ENCODE measurements around the gene KSR2. TPM values are rescaled to one million over a fixed set of nuclear protein-coding genes. Genes with fewer than 3 reads are reported as not detected.
"Not testable (repeated sequence)": the region's sequence is repeated elsewhere in the genome, so short reads cannot be mapped to it uniquely, and the experiment has no call there.

KSR2 gene
- total and polyA plus RNA-seq, 3 experiments from 2014 or later: 0.07 to 0.11 TPM; not detected in 1

- no peaks in the 10 kb centered on the region for H3K9me3 ChIP-seq (ENCODE audit: low read length)
- Mint-ChIP-seq H3K36me3 (no peaks in the 10 kb centered on the region), H3K4me3 (no peak overlapping the region), H3K4me1 (peaks cover 2 to 4% (median 3%) of the 10 kb centered on the region in 3 donors), H3K9me3 (peaks cover 0 to 6% (median 0%) of the 10 kb centered on the region in 5 donors), H3K27ac (peak overlapping the region in 1 of 8 donors; percentile 60), H3K27me3 (peaks cover 1 to 3% of the 10 kb centered on the region in 2 donors)
- no peak overlapping the region for H3K27ac ChIP-seq (ENCODE audit: low read depth, low read length)
- H3K36me3 ChIP-seq (ENCODE audit: insufficient read depth, low read length): no peaks in the 10 kb centered on the region
- H3K27me3 ChIP-seq (ENCODE audit: insufficient read depth, low read length, poor library complexity, severe bottlenecking): no peaks in the 10 kb centered on the region
- ChIA-PET POLR2A (no interaction called here), CTCF (interaction anchor here (1.0 to 2.9 kb wide), 9 partner anchors 8 to 26 kb away, joined by 3 to 9 read pairs (median 5); no protein-coding TSS in a partner anchor)
- DNase-seq: peak in 3 of 5 donors; percentile 12 to 18 (median 13)
- no peak overlapping the region for H3K4me3 ChIP-seq (ENCODE audit: low read length)
- no peaks in the 10 kb centered on the region for H3K4me1 ChIP-seq (ENCODE audit: insufficient read depth, low read length)
Measured at GRCh38 chr12:117857632-117858612, 110.9 kb downstream of the KSR2 start.

GRCh38 chr12:117857139-117857538 is 111.7 kb downstream of the KSR2 start:
- H3K27ac Mint-ChIP-seq; H3K36me3 Mint-ChIP-seq; H3K4me3 ChIP-seq (ENCODE audit: low read length); H3K27me3 Mint-ChIP-seq; H3K27ac ChIP-seq (ENCODE audit: low read depth, low read length); H3K9me3 Mint-ChIP-seq; H3K4me1 Mint-ChIP-seq; H3K4me1 ChIP-seq (ENCODE audit: insufficient read depth, low read length); DNase-seq; H3K4me3 Mint-ChIP-seq; H3K9me3 ChIP-seq (ENCODE audit: low read length); POLR2A ChIA-PET; H3K27me3 ChIP-seq (ENCODE audit: insufficient read depth, low read length, poor library complexity, severe bottlenecking); H3K36me3 ChIP-seq (ENCODE audit: insufficient read depth, low read length): not testable (repeated sequence)
- CTCF ChIA-PET: interaction anchor here (1.0 to 2.9 kb wide), 9 partner anchors 7 to 27 kb away, joined by 3 to 9 read pairs (median 5); no protein-coding TSS in a partner anchor

DNA sequence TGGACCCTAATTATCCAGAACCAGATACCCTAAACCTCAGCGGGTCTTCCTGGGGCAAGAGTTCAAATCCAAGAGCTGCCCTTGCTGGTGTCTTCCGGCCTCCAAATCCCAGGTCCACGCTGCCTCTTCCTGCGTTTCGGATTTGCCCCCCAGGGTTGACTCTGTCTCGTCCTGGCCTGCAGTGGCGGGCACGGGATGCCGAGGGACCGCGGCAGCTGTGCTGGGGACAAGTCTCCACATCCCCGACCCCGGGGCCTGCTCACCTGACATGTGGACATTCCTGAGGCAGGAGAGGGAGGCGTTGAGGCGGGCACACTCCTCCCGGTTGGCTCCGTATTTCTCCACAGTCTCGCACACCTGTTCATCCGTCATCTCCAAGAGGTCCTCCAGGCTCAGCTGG is 113.6 kb downstream of the KSR2 start:
- Mint-ChIP-seq H3K36me3 (no peaks in the 10 kb centered on the region), H3K4me1 (peaks cover 2 to 4% (median 3%) of the 10 kb centered on the region in 3 donors), H3K27ac (peak overlapping the region in 2 of 8 donors; percentile 15 to 24), H3K4me3 (peak overlapping the region in 1 of 7 donors; percentile 15), H3K27me3 (peaks cover 1 to 5% of the 10 kb centered on the region in 2 donors), H3K9me3 (peaks cover 0 to 6% (median 0%) of the 10 kb centered on the region in 5 donors)
- no peak for DNase-seq
- ChIA-PET POLR2A (no interaction called here), CTCF (no interaction called here)
- no peaks in the 10 kb centered on the region for H3K4me1 ChIP-seq (ENCODE audit: insufficient read depth, low read length)
- no peak overlapping the region for H3K27ac ChIP-seq (ENCODE audit: low read depth, low read length)
- no peaks in the 10 kb centered on the region for H3K27me3 ChIP-seq (ENCODE audit: insufficient read depth, low read length, poor library complexity, severe bottlenecking)
- H3K36me3 ChIP-seq (ENCODE audit: insufficient read depth, low read length): no peaks in the 10 kb centered on the region
- H3K9me3 ChIP-seq (ENCODE audit: low read length): no peaks in the 10 kb centered on the region
- no peak overlapping the region for H3K4me3 ChIP-seq (ENCODE audit: low read length)

DNA sequence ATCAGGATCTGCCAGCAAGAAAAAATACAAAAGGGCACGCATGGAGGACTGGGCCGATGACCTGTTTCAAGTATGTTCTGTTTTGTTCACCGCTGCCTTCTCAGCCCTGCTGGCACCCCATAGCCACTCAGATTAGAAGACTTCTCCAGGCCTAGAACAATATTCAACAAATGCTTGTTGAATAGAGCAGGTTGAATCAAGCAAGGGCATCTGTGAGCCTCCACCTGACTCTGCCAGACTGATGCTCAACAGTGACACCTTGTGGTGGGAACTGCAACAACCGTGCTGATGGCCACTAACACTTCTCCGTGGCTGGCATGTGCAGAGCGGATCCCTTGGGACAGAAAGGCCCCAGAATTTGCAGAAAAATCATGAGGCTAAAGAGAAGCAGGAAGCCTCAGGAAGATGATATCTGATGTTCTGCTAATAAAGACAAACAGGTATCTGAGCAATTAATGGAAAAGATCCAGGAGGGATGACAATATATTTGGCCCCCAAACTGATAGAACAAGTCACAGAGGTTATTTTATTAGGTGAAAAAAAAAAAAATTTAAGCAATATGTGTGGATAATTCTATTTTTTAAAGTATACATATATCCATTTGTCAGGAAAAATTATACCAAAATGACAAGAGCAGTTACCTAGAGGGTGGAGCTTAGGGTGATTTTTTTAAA is 114.3 kb downstream of the KSR2 start:
- no peaks in the 10 kb centered on the region for H3K36me3 ChIP-seq (ENCODE audit: insufficient read depth, low read length)
- peaks cover 0 to 6% (median 0%) of the 10 kb centered on the region in 5 donors for H3K9me3 Mint-ChIP-seq
- CTCF ChIA-PET: no interaction called here
- POLR2A ChIA-PET: no interaction called here
- no peaks in the 10 kb centered on the region for H3K4me1 ChIP-seq (ENCODE audit: insufficient read depth, low read length)
- H3K9me3 ChIP-seq (ENCODE audit: low read length): no peaks in the 10 kb centered on the region
- no peak overlapping the region for H3K4me3 ChIP-seq (ENCODE audit: low read length)
- H3K27ac ChIP-seq (ENCODE audit: low read depth, low read length): no peak overlapping the region
- no peak for DNase-seq
- peaks cover 2 to 4% (median 3%) of the 10 kb centered on the region in 3 donors for H3K4me1 Mint-ChIP-seq
- H3K36me3 Mint-ChIP-seq: no peaks in the 10 kb centered on the region
- peaks cover 6 to 8% of the 10 kb centered on the region in 2 donors for H3K27me3 Mint-ChIP-seq
- no peak overlapping the region for H3K4me3 Mint-ChIP-seq
- no peak overlapping the region for H3K27ac Mint-ChIP-seq
- H3K27me3 ChIP-seq (ENCODE audit: insufficient read depth, low read length, poor library complexity, severe bottlenecking): no peaks in the 10 kb centered on the region

DNA sequence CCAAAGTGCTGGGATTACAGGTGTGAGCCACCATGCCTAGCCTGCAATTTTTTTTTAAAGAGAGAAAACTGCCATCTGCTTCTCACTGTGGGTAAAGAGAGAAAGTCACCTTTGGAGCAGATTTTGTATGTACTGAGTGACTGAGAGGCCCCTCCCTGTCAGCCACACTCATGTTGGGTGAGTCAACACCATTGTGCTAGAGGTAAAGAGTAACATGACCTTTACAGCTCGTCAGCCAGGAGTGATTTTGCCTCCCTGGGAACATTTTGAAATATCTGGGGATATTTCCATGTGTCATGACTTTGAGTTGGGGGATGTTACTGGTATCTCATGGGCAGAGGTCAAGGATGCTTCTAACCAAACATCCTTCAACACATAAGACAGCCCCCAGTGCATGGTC is 115.2 kb downstream of the KSR2 start:
- no peak for DNase-seq
- H3K36me3 ChIP-seq (ENCODE audit: insufficient read depth, low read length): no peaks in the 10 kb centered on the region
- Mint-ChIP-seq H3K27me3 (peaks cover 8 to 11% of the 10 kb centered on the region in 2 donors), H3K36me3 (no peaks in the 10 kb centered on the region), H3K4me3 (no peak overlapping the region), H3K27ac (no peak overlapping the region), H3K9me3 (peaks cover 0 to 6% (median 0%) of the 10 kb centered on the region in 5 donors), H3K4me1 (peaks cover 2 to 4% (median 3%) of the 10 kb centered on the region in 3 donors)
- no peak overlapping the region for H3K4me3 ChIP-seq (ENCODE audit: low read length)
- no peaks in the 10 kb centered on the region for H3K9me3 ChIP-seq (ENCODE audit: low read length)
- no peaks in the 10 kb centered on the region for H3K4me1 ChIP-seq (ENCODE audit: insufficient read depth, low read length)
- no peak overlapping the region for H3K27ac ChIP-seq (ENCODE audit: low read depth, low read length)
- CTCF ChIA-PET: no interaction called here
- H3K27me3 ChIP-seq (ENCODE audit: insufficient read depth, low read length, poor library complexity, severe bottlenecking): no peaks in the 10 kb centered on the region
- POLR2A ChIA-PET: no interaction called here

GRCh38 chr12:117850048-117850447 is 118.7 kb downstream of the KSR2 start:
- POLR2A ChIA-PET: no interaction called here
- Mint-ChIP-seq H3K9me3 (peaks cover 0 to 4% (median 0%) of the 10 kb centered on the region in 5 donors), H3K27me3 (peaks cover 16 to 36% of the 10 kb centered on the region in 2 donors), H3K4me3 (no peak overlapping the region), H3K4me1 (no peaks in the 10 kb centered on the region), H3K27ac (no peak overlapping the region), H3K36me3 (no peaks in the 10 kb centered on the region)
- Histone ChIP-seq H3K36me3 (ENCODE audit: insufficient read depth, low read length) (no peaks in the 10 kb centered on the region), H3K4me1 (ENCODE audit: insufficient read depth, low read length) (no peaks in the 10 kb centered on the region), H3K4me3 (ENCODE audit: low read length) (no peak overlapping the region), H3K27me3 (ENCODE audit: insufficient read depth, low read length, poor library complexity, severe bottlenecking) (no peaks in the 10 kb centered on the region), H3K9me3 (ENCODE audit: low read length) (no peaks in the 10 kb centered on the region), H3K27ac (ENCODE audit: low read depth, low read length) (no peak overlapping the region)
- DNase-seq: no peak
- CTCF ChIA-PET: interaction anchor here (1.2 to 1.6 kb wide), 4 partner anchors 8 to 637 kb away, joined by 4 to 9 read pairs (median 7); no protein-coding TSS in a partner anchor

DNA sequence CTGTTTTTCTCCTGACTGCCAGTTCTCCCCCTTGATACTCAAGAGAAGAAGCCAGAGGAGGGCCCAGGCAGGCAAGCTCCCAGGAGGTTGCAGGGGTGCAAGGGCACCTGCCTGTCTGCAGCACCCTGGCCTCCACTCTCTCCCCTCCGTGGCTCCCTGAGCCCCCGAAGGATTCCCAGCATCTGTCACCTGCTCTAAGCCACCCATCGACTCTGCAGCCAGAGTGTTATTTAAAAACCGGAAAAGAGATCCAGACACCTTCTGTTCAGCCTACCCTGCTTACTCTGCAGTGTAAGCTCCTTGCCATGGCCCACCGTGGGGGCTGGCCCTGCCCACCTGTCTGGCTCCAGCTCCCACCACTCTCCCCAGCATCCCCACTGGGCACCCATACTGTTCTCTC is 121.4 kb downstream of the KSR2 start:
- CTCF ChIA-PET: no interaction called here
- no peak overlapping the region for H3K4me3 Mint-ChIP-seq

More for the DNA sequence above, 121.4 kb downstream of the KSR2 start:
- Mint-ChIP-seq H3K36me3 (no peaks in the 10 kb centered on the region), H3K27me3 (peaks cover 19 to 51% of the 10 kb centered on the region in 2 donors), H3K4me1 (no peaks in the 10 kb centered on the region), H3K27ac (no peak overlapping the region), H3K9me3 (peaks cover 2 to 4% (median 4%) of the 10 kb centered on the region in 5 donors)
- Histone ChIP-seq H3K36me3 (ENCODE audit: insufficient read depth, low read length) (no peaks in the 10 kb centered on the region), H3K27me3 (ENCODE audit: insufficient read depth, low read length, poor library complexity, severe bottlenecking) (no peaks in the 10 kb centered on the region), H3K27ac (ENCODE audit: low read depth, low read length) (no peak overlapping the region), H3K4me1 (ENCODE audit: insufficient read depth, low read length) (no peaks in the 10 kb centered on the region), H3K4me3 (ENCODE audit: low read length) (no peak overlapping the region), H3K9me3 (ENCODE audit: low read length) (no peaks in the 10 kb centered on the region)
- POLR2A ChIA-PET: no interaction called here
- DNase-seq: no peak

All from CD8-positive, alpha-beta memory T cell (primary cell).